CD14-positive monocyte (primary cell): ENCODE measurements around the gene SNAP29. TPM values are rescaled to one million over a fixed set of nuclear protein-coding genes. Genes with fewer than 3 reads are reported as not detected.

ENCODE experiments used
- DNase-seq, 3 donors: peaks; one replicate each; pipeline ENCODE4 v3.0.0-alpha.2; 2011 to 2022
- H2AFZ ChIP-seq: 2 replicates; pipeline ENCODE4 v1.6.0; 2012; ENCODE audit warnings: mild to moderate bottlenecking, low read depth, low read length, inconsistent platforms; ENCODE audit not compliant: insufficient read depth, poor library complexity, severe bottlenecking
- H3K27ac ChIP-seq, 2 donors: 1 replicate in 1 of 2; 2 replicates in 1 of 2; pipeline ENCODE4 v1.5.1; 2012 to 2013; ENCODE audit warnings: low read length in 2 of 2, control low read depth in 1 of 2, inconsistent platforms in 1 of 2, low read depth in 1 of 2, mild to moderate bottlenecking in 1 of 2
- H3K27me3 ChIP-seq, 2 donors: one replicate each; pipeline versions ENCODE4 v1.6.0 to v1.6.1; 2011 to 2013; ENCODE audit warnings: low read length in 2 of 2; ENCODE audit not compliant: control insufficient read depth in 2 of 2, insufficient read depth in 2 of 2
- H3K36me3 ChIP-seq, 2 donors: replicated peaks in 1 of 2; 1 replicate in 1 of 2; 2 replicates in 1 of 2; pipeline versions ENCODE4 v1.5.1 to v1.6.1; 2012 to 2013; ENCODE audit warnings: low read length in 2 of 2, control low read depth in 1 of 2, inconsistent platforms in 1 of 2, mild to moderate bottlenecking in 1 of 2; ENCODE audit not compliant: insufficient read depth in 2 of 2, control insufficient read depth in 1 of 2
- H3K4me1 ChIP-seq, 2 donors: 1 replicate in 1 of 2; 2 replicates in 1 of 2; pipeline versions ENCODE4 v1.5.1 to v1.6.1; 2012 to 2013; ENCODE audit warnings: low read length in 2 of 2, control low read depth in 1 of 2, inconsistent platforms in 1 of 2, mild to moderate bottlenecking in 1 of 2, moderate library complexity in 1 of 2; ENCODE audit not compliant: insufficient read depth in 2 of 2, control insufficient read depth in 1 of 2
- H3K4me2 ChIP-seq: replicated peaks from 2 replicates; pipeline ENCODE3; 2012; ENCODE audit warnings: low read length, moderate library complexity, mild to moderate bottlenecking; ENCODE audit not compliant: poor library complexity, severe bottlenecking; ENCODE audit errors: extremely low read depth
- H3K4me3 ChIP-seq, 3 experiments: fragments of 200-600 bp in 1 of 3; sonication (generic) in 1 of 3; replicated peaks in 1 of 3; 1 replicate in 2 of 3; 2 replicates in 1 of 3; pipeline ENCODE4 v1.5.1; 2011 to 2013; ENCODE audit warnings: low read length in 3 of 3, mild to moderate bottlenecking in 3 of 3, control low read depth in 2 of 3, low read depth in 2 of 3, inconsistent platforms in 1 of 3, moderate library complexity in 1 of 3
- H3K79me2 ChIP-seq: 2 replicates; pipeline ENCODE4 v1.6.0; 2012; ENCODE audit warnings: mild to moderate bottlenecking, control low read depth, inconsistent platforms, low read length, moderate library complexity; ENCODE audit not compliant: insufficient read depth
- H3K9ac ChIP-seq: 2 replicates; pipeline ENCODE4 v1.6.0; 2017; ENCODE audit warnings: low read length, mild to moderate bottlenecking; ENCODE audit not compliant: insufficient read depth, poor library complexity, severe bottlenecking
- H3K9me3 ChIP-seq, 2 donors: replicated peaks in 1 of 2; 1 replicate in 1 of 2; 2 replicates in 1 of 2; pipeline versions ENCODE4 v1.5.1 to v1.6.1; 2012 to 2013; ENCODE audit warnings: low read length in 2 of 2, control low read depth in 1 of 2; ENCODE audit not compliant: control insufficient read depth in 1 of 2, insufficient read depth in 1 of 2
- H4K20me1 ChIP-seq: 2 replicates; pipeline ENCODE4 v1.6.0; 2012; ENCODE audit warnings: mild to moderate bottlenecking, low read length, control low read depth, moderate library complexity; ENCODE audit not compliant: insufficient read depth
- H3K27ac Mint-ChIP-seq, 7 donors: one replicate each; pipeline ENCODE4 v1.8.0; 2020; ENCODE audit warnings: mild to moderate bottlenecking in 7 of 7, mixed read lengths in 7 of 7, moderate library complexity in 6 of 7, inconsistent platforms in 2 of 7
- H3K27me3 Mint-ChIP-seq, 3 donors: one replicate each; pipeline ENCODE4 v1.8.0; 2021 to 2022; ENCODE audit warnings: low read depth in 3 of 3, mild to moderate bottlenecking in 3 of 3, mixed read lengths in 3 of 3, moderate library complexity in 3 of 3, inconsistent platforms in 1 of 3
- H3K36me3 Mint-ChIP-seq, 2 donors: one replicate each; pipeline ENCODE4 v1.8.0; 2020; ENCODE audit warnings: mixed read lengths in 2 of 2, inconsistent platforms in 1 of 2, mild to moderate bottlenecking in 1 of 2
- H3K4me1 Mint-ChIP-seq: one replicate; pipeline ENCODE4 v1.8.0; 2020; ENCODE audit warnings: mild to moderate bottlenecking, mixed read lengths
- H3K4me3 Mint-ChIP-seq, 2 donors: one replicate each; pipeline ENCODE4 v1.8.0; 2020; ENCODE audit warnings: mild to moderate bottlenecking in 2 of 2, mixed read lengths in 2 of 2, moderate library complexity in 1 of 2
- H3K9me3 Mint-ChIP-seq, 7 donors: one replicate each; pipeline ENCODE4 v1.8.0; 2020 to 2022; ENCODE audit warnings: mixed read lengths in 7 of 7, mild to moderate bottlenecking in 6 of 7, moderate library complexity in 6 of 7, inconsistent platforms in 2 of 7
- WGBS: methylation state at CpG from one replicate; pipeline ENCODE4 v1.1.5; 2013; ENCODE audit warnings: missing lambda C conversion rate; ENCODE audit not compliant: insufficient coverage; 5-methylcytosine and 5-hydroxymethylcytosine counted together
- intact Hi-C, 2 donors: fragments of 100-400 bp; cut with micrococcal nuclease; formaldehyde crosslinking; loops; one replicate each; pipeline versions ENCODE4 v1.15.0 to v1.15.1; 2023
- polyA plus RNA-seq, 3 donors: library from polyadenylated mRNA; depleted of rRNA in 1 of 3; unstranded in 2 of 3; stranded (reverse) in 1 of 3; fragments of 300-500 nt in 2 of 3; fragments of >200 nt in 1 of 3; fragmentation: Illumina TruSeq in 2 of 3; gene quantifications; 1 replicate in 2 of 3; 2 replicates in 1 of 3; pipeline ENCODE4 v1.2.3, GENCODE V29; 2012 to 2021
- TF ChIP-seq, protein P1 (sequence below): fragments of 200-600 bp; IDR thresholded peaks from one replicate; pipeline ENCODE4 v1.8.0; 2022; ENCODE audit warnings: antibody characterized with exemption, mild to moderate bottlenecking

Gene SNAP29
- polyA plus RNA-seq, 3 donors, result 22.3 to 32.8 (median 28.9) TPM

GRCh38 chr22:20810645-20811044 is 48.2 kb upstream of the SNAP29 start:
- Mint-ChIP-seq H3K4me3 (no peak overlapping the region), H3K9me3 (peaks cover 0 to 2% (median 0%) of the 10 kb centered on the region in 7 donors), H3K4me1 (no peaks in the 10 kb centered on the region), H3K36me3 (peaks cover 78 to 93% of the 10 kb centered on the region in 2 donors), H3K27ac (no peak overlapping the region), H3K27me3 (peaks cover 0 to 2% (median 1%) of the 10 kb centered on the region in 3 donors)
- Histone ChIP-seq H3K79me2 (no peaks in the 10 kb centered on the region), H3K4me2 (no peak overlapping the region), H2AFZ (no peak overlapping the region), H3K9ac (no peak overlapping the region), H3K4me1 (no peaks in the 10 kb centered on the region), H3K36me3 (peaks cover 76 to 97% of the 10 kb centered on the region in 2 donors), H4K20me1 (no peaks in the 10 kb centered on the region), H3K27ac (no peak overlapping the region), H3K27me3 (no peaks in the 10 kb centered on the region), H3K4me3 (no peak overlapping the region), H3K9me3 (no peaks in the 10 kb centered on the region)
- 94% methylated on average over 8 of the region's 9 CpGs for WGBS
- no peak for DNase-seq
- TF ChIP-seq, protein P1, sequence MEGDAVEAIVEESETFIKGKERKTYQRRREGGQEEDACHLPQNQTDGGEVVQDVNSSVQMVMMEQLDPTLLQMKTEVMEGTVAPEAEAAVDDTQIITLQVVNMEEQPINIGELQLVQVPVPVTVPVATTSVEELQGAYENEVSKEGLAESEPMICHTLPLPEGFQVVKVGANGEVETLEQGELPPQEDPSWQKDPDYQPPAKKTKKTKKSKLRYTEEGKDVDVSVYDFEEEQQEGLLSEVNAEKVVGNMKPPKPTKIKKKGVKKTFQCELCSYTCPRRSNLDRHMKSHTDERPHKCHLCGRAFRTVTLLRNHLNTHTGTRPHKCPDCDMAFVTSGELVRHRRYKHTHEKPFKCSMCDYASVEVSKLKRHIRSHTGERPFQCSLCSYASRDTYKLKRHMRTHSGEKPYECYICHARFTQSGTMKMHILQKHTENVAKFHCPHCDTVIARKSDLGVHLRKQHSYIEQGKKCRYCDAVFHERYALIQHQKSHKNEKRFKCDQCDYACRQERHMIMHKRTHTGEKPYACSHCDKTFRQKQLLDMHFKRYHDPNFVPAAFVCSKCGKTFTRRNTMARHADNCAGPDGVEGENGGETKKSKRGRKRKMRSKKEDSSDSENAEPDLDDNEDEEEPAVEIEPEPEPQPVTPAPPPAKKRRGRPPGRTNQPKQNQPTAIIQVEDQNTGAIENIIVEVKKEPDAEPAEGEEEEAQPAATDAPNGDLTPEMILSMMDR, result no peak
- intact Hi-C loops, result no loop called here

DNA sequence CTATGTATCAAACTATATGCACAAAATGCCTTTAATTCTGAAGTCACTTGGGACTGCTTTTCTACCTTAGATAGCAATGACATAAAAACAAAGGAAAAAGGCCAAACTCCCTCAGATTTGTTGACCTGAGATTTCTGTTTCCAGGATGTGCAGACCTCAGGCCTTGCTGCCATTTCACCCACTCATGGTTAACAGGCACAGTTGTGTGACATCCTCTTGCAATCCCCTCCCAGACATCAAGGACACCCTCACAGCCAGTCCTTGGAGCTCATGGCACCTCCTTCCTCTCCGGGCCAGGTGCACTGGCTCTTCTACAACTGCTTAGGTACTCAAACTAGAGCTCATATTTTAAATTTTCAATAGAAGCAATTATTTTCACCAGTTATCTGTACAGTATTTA is 47.6 kb upstream of the SNAP29 start:
- H3K9me3 Mint-ChIP-seq, result peaks cover 0 to 2% (median 0%) of the 10 kb centered on the region in 7 donors
- H3K4me1 Mint-ChIP-seq, result no peaks in the 10 kb centered on the region
- no peak overlapping the region for H3K27ac Mint-ChIP-seq
- H3K27me3 Mint-ChIP-seq, result peaks cover 0 to 2% (median 1%) of the 10 kb centered on the region in 3 donors
- Histone ChIP-seq H3K36me3 (peaks cover 75 to 96% of the 10 kb centered on the region in 2 donors), H3K79me2 (no peaks in the 10 kb centered on the region), H3K9me3 (no peaks in the 10 kb centered on the region), H3K4me2 (no peak overlapping the region), H4K20me1 (no peaks in the 10 kb centered on the region), H2AFZ (no peak overlapping the region), H3K4me1 (no peaks in the 10 kb centered on the region), H3K27me3 (no peaks in the 10 kb centered on the region), H3K27ac (no peak overlapping the region), H3K4me3 (no peak overlapping the region), H3K9ac (no peak overlapping the region)
- no CpG with 5 or more reads among the region's 1 CpG for WGBS
- intact Hi-C loops, result no loop called here
- TF ChIP-seq, protein P1, result no peak
- H3K36me3 Mint-ChIP-seq, result peaks cover 75 to 93% of the 10 kb centered on the region in 2 donors
- DNase-seq, result no peak
- H3K4me3 Mint-ChIP-seq, result no peak overlapping the region
